ENCODE measurements around the gene LDHAL6B. TPM values are rescaled to one million over a fixed set of nuclear protein-coding genes. Genes with fewer than 3 reads are reported as not detected.

LDHAL6B gene
- total and polyA plus RNA-seq, 2 donors (not counting 1 experiment from before 2014, with no cell fraction given) = not detected

GRCh38 chr15:59236394-59236793, 29.8 kb downstream of the LDHAL6B start:
- Histone ChIP-seq H3K9ac (ENCODE audit: insufficient read depth, low read length) (no peak overlapping the region), H3K36me3 (ENCODE audit: control insufficient read depth, insufficient read depth, low read length) (no peaks in the 10 kb centered on the region), H3K79me2 (ENCODE audit: control insufficient read depth, insufficient read depth, low read length) (no peaks in the 10 kb centered on the region), H3K27ac (ENCODE audit: insufficient read depth, low read length) (no peak overlapping the region), H4K20me1 (ENCODE audit: control insufficient read depth, extremely low read depth, insufficient read depth, low read length) (no peaks in the 10 kb centered on the region), H2AFZ (ENCODE audit: low read length) (no peak overlapping the region), H3K4me1 (ENCODE audit: control insufficient read depth, extremely low read depth, insufficient read depth, low read length) (peaks cover 3% of the 10 kb centered on the region), H3K27me3 (ENCODE audit: control insufficient read depth, insufficient read depth, low read length) (no peaks in the 10 kb centered on the region), H3K9me3 (ENCODE audit: control insufficient read depth, insufficient read depth, low read depth, low read length) (no peaks in the 10 kb centered on the region), H3K4me3 (replicated peaks in 1 of 4; ENCODE audit: control extremely low read depth in 1 of 4, insufficient read depth in 1 of 4, low read depth in 3 of 4, low read length in 4 of 4) (no peak overlapping the region), H3K4me2 (ENCODE audit: extremely low read depth, insufficient read depth, low read length) (no peak overlapping the region)
- no peak for DNase-seq (ENCODE audit: low read depth in 2 of 2)
- TF ChIP-seq EZH2 (IDR thresholded peaks at IDR 0.05; ENCODE audit: low read length, missing control alignments) = no peak
- TF ChIP-seq CTCF (conservative IDR thresholded peaks at IDR 0.05 in 1 of 2, IDR thresholded peaks at IDR 0.05 in 1 of 2; ENCODE audit: low read depth in 1 of 2, low read length in 2 of 2) = no peak

DNA sequence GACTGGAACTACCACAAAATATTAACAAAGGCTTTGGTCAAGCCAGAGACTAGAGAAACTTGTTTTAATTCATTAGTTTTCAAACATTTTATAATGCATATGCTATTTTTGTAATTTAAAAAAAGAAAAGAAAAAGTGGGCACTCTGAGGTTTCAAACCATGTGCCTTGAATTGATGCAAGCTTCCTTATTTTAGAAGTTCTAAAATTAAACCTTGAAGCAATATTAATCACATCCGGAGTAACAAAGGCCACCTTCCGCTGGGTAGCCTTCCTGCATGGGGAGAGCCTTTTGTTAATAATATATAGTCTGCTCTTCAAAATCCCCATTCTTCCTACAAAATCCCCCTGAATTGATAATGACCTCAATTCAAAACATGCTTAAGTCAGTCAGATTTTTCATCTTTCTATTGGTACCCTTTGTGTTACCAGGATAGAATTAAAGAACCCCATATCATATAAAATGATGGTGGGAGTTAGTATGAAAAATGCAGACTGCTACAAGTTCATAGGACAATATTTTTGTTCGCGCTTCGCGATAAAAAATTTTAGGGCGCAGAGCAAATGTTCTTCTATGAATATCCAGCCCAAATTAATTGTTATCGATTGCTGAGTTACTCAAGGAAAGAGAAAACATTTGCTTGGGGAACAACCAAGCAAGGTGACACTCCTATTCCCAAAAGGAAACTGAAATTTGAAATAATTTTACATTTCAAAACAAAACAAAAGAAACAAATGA, 30.6 kb downstream of the LDHAL6B start:
- Histone ChIP-seq H3K27ac (ENCODE audit: insufficient read depth, low read length) (no peak overlapping the region), H2AFZ (ENCODE audit: low read length) (no peak overlapping the region), H3K4me3 (replicated peaks in 1 of 4; ENCODE audit: control extremely low read depth in 1 of 4, insufficient read depth in 1 of 4, low read depth in 3 of 4, low read length in 4 of 4) (no peak overlapping the region), H3K4me2 (ENCODE audit: extremely low read depth, insufficient read depth, low read length) (no peak overlapping the region), H3K36me3 (ENCODE audit: control insufficient read depth, insufficient read depth, low read length) (no peaks in the 10 kb centered on the region), H3K27me3 (ENCODE audit: control insufficient read depth, insufficient read depth, low read length) (no peaks in the 10 kb centered on the region), H3K79me2 (ENCODE audit: control insufficient read depth, insufficient read depth, low read length) (no peaks in the 10 kb centered on the region), H3K4me1 (ENCODE audit: control insufficient read depth, extremely low read depth, insufficient read depth, low read length) (no peaks in the 10 kb centered on the region), H3K9ac (ENCODE audit: insufficient read depth, low read length) (no peak overlapping the region), H3K9me3 (ENCODE audit: control insufficient read depth, insufficient read depth, low read depth, low read length) (no peaks in the 10 kb centered on the region), H4K20me1 (ENCODE audit: control insufficient read depth, extremely low read depth, insufficient read depth, low read length) (no peaks in the 10 kb centered on the region)
- TF ChIP-seq CTCF (conservative IDR thresholded peaks at IDR 0.05 in 1 of 2, IDR thresholded peaks at IDR 0.05 in 1 of 2; ENCODE audit: low read depth in 1 of 2, low read length in 2 of 2) (no peak), EZH2 (IDR thresholded peaks at IDR 0.05; ENCODE audit: low read length, missing control alignments) (no peak)
- DNase-seq (ENCODE audit: low read depth in 2 of 2) = no peak

DNA sequence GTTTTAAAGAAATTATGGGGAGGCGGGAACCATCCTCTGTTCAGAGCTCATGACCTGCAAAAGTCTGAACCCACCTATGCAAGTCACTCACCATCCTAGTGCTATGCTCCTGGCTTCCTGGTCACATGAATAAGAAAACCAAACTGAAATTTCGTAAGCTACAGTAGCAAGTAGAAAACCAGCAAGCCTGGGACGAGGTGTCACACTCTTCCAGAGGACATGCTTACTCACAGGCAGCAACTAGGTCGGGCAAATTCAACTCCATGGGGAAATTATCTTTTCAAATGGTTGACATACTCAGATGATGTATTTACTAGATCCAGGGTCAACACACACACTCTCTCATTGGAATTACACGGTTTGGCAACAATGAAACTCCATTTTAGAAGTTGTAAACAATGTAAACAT, 31.3 kb downstream of the LDHAL6B start:
- TF ChIP-seq EZH2 (IDR thresholded peaks at IDR 0.05; ENCODE audit: low read length, missing control alignments) = no peak
- TF ChIP-seq CTCF (conservative IDR thresholded peaks at IDR 0.05 in 1 of 2, IDR thresholded peaks at IDR 0.05 in 1 of 2; ENCODE audit: low read depth in 1 of 2, low read length in 2 of 2) = no peak
- H3K79me2 ChIP-seq (ENCODE audit: control insufficient read depth, insufficient read depth, low read length) = no peaks in the 10 kb centered on the region

More for the DNA sequence above, 31.3 kb downstream of the LDHAL6B start:
- no peaks in the 10 kb centered on the region for H3K9me3 ChIP-seq (ENCODE audit: control insufficient read depth, insufficient read depth, low read depth, low read length)
- H3K4me3 ChIP-seq (replicated peaks in 1 of 4; ENCODE audit: control extremely low read depth in 1 of 4, insufficient read depth in 1 of 4, low read depth in 3 of 4, low read length in 4 of 4) = no peak overlapping the region
- H3K27ac ChIP-seq (ENCODE audit: insufficient read depth, low read length) = no peak overlapping the region
- no peaks in the 10 kb centered on the region for H3K27me3 ChIP-seq (ENCODE audit: control insufficient read depth, insufficient read depth, low read length)
- H3K9ac ChIP-seq (ENCODE audit: insufficient read depth, low read length) = no peak overlapping the region
- no peaks in the 10 kb centered on the region for H4K20me1 ChIP-seq (ENCODE audit: control insufficient read depth, extremely low read depth, insufficient read depth, low read length)
- DNase-seq (ENCODE audit: low read depth in 2 of 2) = no peak
- H2AFZ ChIP-seq (ENCODE audit: low read length) = no peak overlapping the region
- H3K36me3 ChIP-seq (ENCODE audit: control insufficient read depth, insufficient read depth, low read length) = no peaks in the 10 kb centered on the region
- no peaks in the 10 kb centered on the region for H3K4me1 ChIP-seq (ENCODE audit: control insufficient read depth, extremely low read depth, insufficient read depth, low read length)
- no peak overlapping the region for H3K4me2 ChIP-seq (ENCODE audit: extremely low read depth, insufficient read depth, low read length)

Data from fibroblast of lung (primary cell).